HepG2 (cell line): ENCODE measurements around the gene KLHL17. TPM values are rescaled to one million over a fixed set of nuclear protein-coding genes. Genes with fewer than 3 reads are reported as not detected.

Experiments
- AGO1 ChIP-seq: fragments of 200-400 bp; formaldehyde crosslinking; IDR thresholded peaks from 2 replicates; pipeline ENCODE4 v1.6.1; 2017; ENCODE audit warnings: mild to moderate bottlenecking, low read depth, low read length, moderate library complexity; ENCODE audit not compliant: poor library complexity, severe bottlenecking
- ATF1 ChIP-seq: IDR thresholded peaks from 2 replicates; pipeline ENCODE4 v1.6.1; 2016; ENCODE audit warnings: mild to moderate bottlenecking, control low read depth
- ATF6 ChIP-seq: sonication (generic); formaldehyde crosslinking; conservative IDR thresholded peaks from 2 replicates; pipeline ENCODE4 v1.4.0; 2020; ENCODE audit warnings: missing genetic modification reagents
- CC2D1A ChIP-seq: sonication (generic); formaldehyde crosslinking; IDR thresholded peaks from 2 replicates; pipeline ENCODE4 v1.8.1; 2023; ENCODE audit warnings: mild to moderate bottlenecking, missing genetic modification reagents
- DNMT1 ChIP-seq: sonication (generic); formaldehyde crosslinking; IDR thresholded peaks from 2 replicates; pipeline ENCODE4 v1.5.1; 2020; ENCODE audit warnings: mild to moderate bottlenecking, missing genetic modification reagents
- HCFC1 ChIP-seq: fragments of 150-350 bp; IDR thresholded peaks from 2 replicates; pipeline ENCODE4 v1.6.1; 2014; ENCODE audit warnings: low read depth, low read length
- MATR3 ChIP-seq: sonication (generic); formaldehyde crosslinking; IDR thresholded peaks from 2 replicates; pipeline ENCODE4 v1.4.0; 2020; ENCODE audit warnings: missing genetic modification reagents
- MTA1 ChIP-seq: sonication (generic); formaldehyde crosslinking; IDR thresholded peaks from 2 replicates; pipeline ENCODE4 v1.4.0; 2020; ENCODE audit warnings: missing genetic modification reagents, mild to moderate bottlenecking, borderline replicate concordance
- TERF1 ChIP-seq: sonication (generic); formaldehyde crosslinking; IDR thresholded peaks from 2 replicates; pipeline ENCODE4 v1.8.0; 2022; ENCODE audit warnings: mild to moderate bottlenecking, missing genetic modification reagents, moderate library complexity
- THAP7 ChIP-seq: sonication (generic); formaldehyde crosslinking; IDR thresholded peaks from 2 replicates; pipeline ENCODE4 v1.8.1; 2023; ENCODE audit warnings: mild to moderate bottlenecking, missing genetic modification reagents
- ZFYVE20 ChIP-seq: sonication (generic); formaldehyde crosslinking; IDR thresholded peaks from 2 replicates; pipeline ENCODE4 v1.8.0; 2023; ENCODE audit warnings: low read depth, mild to moderate bottlenecking, moderate library complexity, missing genetic modification reagents, borderline replicate concordance
- ZMYM4 ChIP-seq: sonication (generic); formaldehyde crosslinking; IDR thresholded peaks from 2 replicates; pipeline ENCODE4 v1.8.1; 2023; ENCODE audit warnings: mild to moderate bottlenecking, missing genetic modification reagents
- ZNF20 ChIP-seq: sonication (generic); formaldehyde crosslinking; IDR thresholded peaks from 2 replicates; pipeline ENCODE4 v1.4.0; 2020; ENCODE audit warnings: mild to moderate bottlenecking, moderate library complexity, missing genetic modification reagents
- ZNF230 ChIP-seq: sonication (generic); formaldehyde crosslinking; IDR thresholded peaks from 2 replicates; pipeline ENCODE4 v1.4.0; 2020; ENCODE audit warnings: mild to moderate bottlenecking, missing genetic modification reagents
- ZNF501 ChIP-seq: sonication (generic); formaldehyde crosslinking; IDR thresholded peaks from 2 replicates; pipeline ENCODE4 v1.5.1; 2020; ENCODE audit warnings: mild to moderate bottlenecking, moderate library complexity, missing genetic modification reagents
- ZNF550 ChIP-seq: sonication (generic); formaldehyde crosslinking; IDR thresholded peaks from 2 replicates; pipeline ENCODE4 v1.4.0; 2020; ENCODE audit warnings: mild to moderate bottlenecking, missing genetic modification reagents, borderline replicate concordance
- ZNF713 ChIP-seq: sonication (generic); formaldehyde crosslinking; IDR thresholded peaks from 2 replicates; pipeline ENCODE4 v1.4.0; 2020; ENCODE audit warnings: mild to moderate bottlenecking, missing genetic modification reagents
- ZNF780A ChIP-seq: sonication (generic); formaldehyde crosslinking; IDR thresholded peaks from 2 replicates; pipeline ENCODE4 v1.8.0; 2022; ENCODE audit warnings: mild to moderate bottlenecking, missing genetic modification reagents, moderate library complexity
- ZNF839 ChIP-seq: sonication (generic); formaldehyde crosslinking; IDR thresholded peaks from 2 replicates; pipeline ENCODE4 v1.4.0; 2020; ENCODE audit warnings: missing genetic modification reagents, mild to moderate bottlenecking, borderline replicate concordance
- ZSCAN12 ChIP-seq: sonication (generic); formaldehyde crosslinking; IDR thresholded peaks from 2 replicates; pipeline ENCODE4 v1.9.0; 2021; ENCODE audit warnings: mild to moderate bottlenecking, missing genetic modification reagents
- polyA plus RNA-seq, 8 experiments: library from polyadenylated mRNA; depleted of rRNA in 3 of 8; stranded (reverse) in 7 of 8; unstranded in 1 of 8; fragments of >200 nt; fragmentation: Illumina TruSeq in 4 of 8; extraction: Trizol in 4 of 8; gene quantifications; 2 replicates each; pipeline versions ENCODE4 v1.2.1 to v1.2.3, GENCODE V29; 2011 to 2016; ENCODE audit warnings: low read depth in 4 of 8, missing spikeins in 1 of 8, mixed read lengths in 1 of 8; ENCODE audit not compliant: insufficient read depth in 1 of 8
- total RNA-seq, 5 experiments: library from RNA; depleted of rRNA; stranded (reverse); fragments of >200 nt; fragmentation: Illumina TruSeq; extraction: Trizol; gene quantifications; 2 replicates each; pipeline ENCODE4 v1.2.3, GENCODE V29; 2016; ENCODE audit warnings: low read depth in 1 of 5
- TF ChIP-seq, protein P1 (sequence below): sonication (generic); formaldehyde crosslinking; IDR thresholded peaks from 2 replicates; pipeline ENCODE4 v1.5.1; 2020; ENCODE audit warnings: mild to moderate bottlenecking, missing genetic modification reagents, moderate library complexity

KLHL17 gene
- total and polyA plus RNA-seq, 2 of the 13 experiments (the other 11 are each of a cell fraction or from before 2014, with no cell fraction given), result 9.3 to 24.7 TPM

DNA sequence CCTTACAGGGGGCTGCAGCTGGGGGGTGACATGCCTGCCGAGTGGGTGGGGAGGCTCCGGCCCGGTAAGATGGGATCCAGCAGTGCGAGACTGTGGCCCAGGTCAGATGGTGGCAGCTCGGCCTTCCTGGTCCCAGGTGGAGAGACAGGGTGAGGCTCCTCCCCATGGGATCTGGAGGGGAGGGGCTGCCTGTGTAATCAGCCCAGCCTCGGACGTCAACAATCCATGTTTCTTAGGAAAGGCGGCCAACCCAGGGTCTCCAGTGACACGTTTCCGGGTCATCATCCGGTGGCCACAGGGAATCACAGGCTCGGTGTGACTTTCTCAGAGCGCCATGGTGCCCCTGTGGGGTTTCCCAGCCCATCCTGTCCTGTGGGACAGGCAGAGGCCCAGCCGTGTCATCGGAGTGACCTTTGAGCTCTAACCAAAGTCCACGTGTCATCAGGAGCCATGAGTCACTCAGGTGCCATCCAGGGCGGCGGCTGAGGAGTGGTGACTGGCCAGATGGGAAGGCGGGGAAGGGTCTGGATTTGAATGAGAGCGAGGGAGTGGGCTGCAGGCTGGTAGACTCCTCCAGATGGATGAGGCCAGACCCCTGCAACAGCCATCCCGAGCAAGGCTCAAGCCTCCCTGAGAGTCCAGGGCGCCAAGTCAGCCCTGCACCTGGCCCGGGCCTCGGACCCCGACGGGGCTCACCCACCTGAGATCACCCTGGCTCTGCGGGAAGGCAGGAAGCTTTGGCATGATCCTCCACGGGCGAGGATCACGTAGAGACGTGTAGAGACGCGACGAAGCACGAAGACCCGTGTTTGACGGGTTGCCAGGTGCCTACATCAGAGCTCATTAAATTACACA lies 46.1 kb downstream of the KLHL17 start (continued):
- TF ChIP-seq ZFYVE20 (CRISPR knock-in tag) (no peak), DNMT1 (CRISPR knock-in tag) (no peak), ZSCAN12 (CRISPR knock-in tag) (0 out of 2 replicates have a peak, but pooled peaks have one; percentile 63), MTA1 (CRISPR knock-in tag) (peak; percentile 99), MATR3 (no peak), ZNF230 (peak; percentile 50; the same call in 1 of the 2 replicates), ATF1 (CRISPR knock-in tag) (peak; percentile 80; the same call in 1 of the 2 replicates), ZNF501 (CRISPR knock-in tag) (peak; percentile 88; the same call in 1 of the 2 replicates), ATF6 (CRISPR knock-in tag) (no peak), THAP7 (CRISPR knock-in tag) (no peak), ZMYM4 (CRISPR knock-in tag) (peak; percentile 62; the same call in 1 of the 2 replicates), ZNF780A (CRISPR knock-in tag) (0 out of 2 replicates have a peak, but pooled peaks have one; percentile 24), ZNF713 (CRISPR knock-in tag) (no peak), TERF1 (CRISPR knock-in tag) (no peak), ZNF550 (CRISPR knock-in tag) (no peak), CC2D1A (no peak), HCFC1 (no peak), AGO1 (peak; percentile 88), ZNF839 (CRISPR knock-in tag) (peak; percentile 25; the same call in 1 of the 2 replicates), ZNF20 (CRISPR knock-in tag) (no peak)
- TF ChIP-seq, protein P1, sequence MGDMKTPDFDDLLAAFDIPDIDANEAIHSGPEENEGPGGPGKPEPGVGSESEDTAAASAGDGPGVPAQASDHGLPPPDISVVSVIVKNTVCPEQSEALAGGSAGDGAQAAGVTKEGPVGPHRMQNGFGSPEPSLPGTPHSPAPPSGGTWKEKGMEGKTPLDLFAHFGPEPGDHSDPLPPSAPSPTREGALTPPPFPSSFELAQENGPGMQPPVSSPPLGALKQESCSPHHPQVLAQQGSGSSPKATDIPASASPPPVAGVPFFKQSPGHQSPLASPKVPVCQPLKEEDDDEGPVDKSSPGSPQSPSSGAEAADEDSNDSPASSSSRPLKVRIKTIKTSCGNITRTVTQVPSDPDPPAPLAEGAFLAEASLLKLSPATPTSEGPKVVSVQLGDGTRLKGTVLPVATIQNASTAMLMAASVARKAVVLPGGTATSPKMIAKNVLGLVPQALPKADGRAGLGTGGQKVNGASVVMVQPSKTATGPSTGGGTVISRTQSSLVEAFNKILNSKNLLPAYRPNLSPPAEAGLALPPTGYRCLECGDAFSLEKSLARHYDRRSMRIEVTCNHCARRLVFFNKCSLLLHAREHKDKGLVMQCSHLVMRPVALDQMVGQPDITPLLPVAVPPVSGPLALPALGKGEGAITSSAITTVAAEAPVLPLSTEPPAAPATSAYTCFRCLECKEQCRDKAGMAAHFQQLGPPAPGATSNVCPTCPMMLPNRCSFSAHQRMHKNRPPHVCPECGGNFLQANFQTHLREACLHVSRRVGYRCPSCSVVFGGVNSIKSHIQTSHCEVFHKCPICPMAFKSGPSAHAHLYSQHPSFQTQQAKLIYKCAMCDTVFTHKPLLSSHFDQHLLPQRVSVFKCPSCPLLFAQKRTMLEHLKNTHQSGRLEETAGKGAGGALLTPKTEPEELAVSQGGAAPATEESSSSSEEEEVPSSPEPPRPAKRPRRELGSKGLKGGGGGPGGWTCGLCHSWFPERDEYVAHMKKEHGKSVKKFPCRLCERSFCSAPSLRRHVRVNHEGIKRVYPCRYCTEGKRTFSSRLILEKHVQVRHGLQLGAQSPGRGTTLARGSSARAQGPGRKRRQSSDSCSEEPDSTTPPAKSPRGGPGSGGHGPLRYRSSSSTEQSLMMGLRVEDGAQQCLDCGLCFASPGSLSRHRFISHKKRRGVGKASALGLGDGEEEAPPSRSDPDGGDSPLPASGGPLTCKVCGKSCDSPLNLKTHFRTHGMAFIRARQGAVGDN (CRISPR knock-in tag), result peak; percentile 99
